PC-9 (cell line): ENCODE measurements around the gene PSMD13. TPM values are rescaled to one million over a fixed set of nuclear protein-coding genes. Genes with fewer than 3 reads are reported as not detected.
"Not testable (repeated sequence)": the region's sequence is repeated elsewhere in the genome, so short reads cannot be mapped to it uniquely, and the experiment has no call there.

Source experiments
- BruUV-seq: library from RNA; stranded (reverse); fragments of 400-500 nt; replicated peaks from 2 replicates; lab custom pipeline; 2021; lab: Mats Ljungman, UMichigan
- CTCF ChIA-PET: fragments of 300-600 bp; sonication (Branson Sonifier 250); formaldehyde crosslinking; loops from one replicate; lab custom pipeline; 2022; ENCODE audit warnings: antibody characterized with exemption; lab: Charles Lee
- POLR2A ChIA-PET: fragments of 300-600 bp; sonication (Branson Sonifier 250); formaldehyde crosslinking; loops from one replicate; lab custom pipeline; 2022; ENCODE audit warnings: antibody characterized with exemption; ENCODE audit not compliant: unreplicated experiment; lab: Charles Lee
- DNase-seq, 2 experiments: peaks; one replicate each; pipeline versions ENCODE4 v3.0.0 to v3.0.0-alpha.2; 2015 to 2022; ENCODE audit warnings: mixed read lengths in 1 of 2
- H2AFZ ChIP-seq: fragments of 200-600 bp; sonication (generic); 2 replicates; pipeline ENCODE4 v1.8.1; 2017; ENCODE audit warnings: antibody characterized with exemption
- H3F3A ChIP-seq: fragments of 200-600 bp; sonication (generic); 2 replicates; pipeline ENCODE4 v1.8.1; 2017; ENCODE audit warnings: antibody characterized with exemption, mild to moderate bottlenecking, low read depth; ENCODE audit not compliant: insufficient read depth
- H3K27ac ChIP-seq: fragments of 200-600 bp; sonication (generic); 2 replicates; pipeline ENCODE4 v1.6.1; 2016; ENCODE audit warnings: mixed run types
- H3K27me3 ChIP-seq: fragments of 200-600 bp; sonication (generic); 2 replicates; pipeline ENCODE4 v1.6.1; 2016; ENCODE audit warnings: low read depth, mixed run types; ENCODE audit not compliant: insufficient read depth
- H3K36me3 ChIP-seq: fragments of 200-600 bp; sonication (generic); 2 replicates; pipeline ENCODE4 v1.6.1; 2016; ENCODE audit warnings: low read depth, mixed run types
- H3K4me1 ChIP-seq: fragments of 200-600 bp; sonication (generic); replicated peaks from 2 replicates; pipeline ENCODE4 v1.6.1; 2016; ENCODE audit warnings: mixed run types; ENCODE audit not compliant: insufficient read depth
- H3K4me2 ChIP-seq: fragments of 200-600 bp; sonication (generic); 2 replicates; pipeline ENCODE4 v1.6.1; 2017; ENCODE audit warnings: mixed run types
- H3K4me3 ChIP-seq: fragments of 200-600 bp; sonication (generic); 2 replicates; pipeline ENCODE4 v1.6.1; 2016; ENCODE audit warnings: mixed run types
- H3K79me2 ChIP-seq: fragments of 200-600 bp; sonication (generic); 2 replicates; pipeline ENCODE4 v1.6.1; 2017; ENCODE audit warnings: low read depth, mixed run types
- H3K9me2 ChIP-seq: fragments of 200-600 bp; sonication (generic); 2 replicates; pipeline ENCODE4 v1.8.1; 2017; ENCODE audit warnings: mild to moderate bottlenecking; ENCODE audit not compliant: insufficient read depth
- H3K9me3 ChIP-seq: fragments of 200-600 bp; sonication (generic); 2 replicates; pipeline ENCODE4 v1.8.1; 2016; ENCODE audit warnings: low read depth; ENCODE audit not compliant: insufficient read depth
- H4K20me1 ChIP-seq: fragments of 200-600 bp; sonication (generic); 2 replicates; pipeline ENCODE4 v1.8.1; 2017; ENCODE audit not compliant: insufficient read depth
- EZH2 ChIP-seq: fragments of 200-600 bp; sonication (generic); IDR thresholded peaks from 2 replicates; pipeline ENCODE4 v1.8.0; 2017; ENCODE audit warnings: antibody characterized with exemption, low read depth
- intact Hi-C: fragments of 100-400 bp; cut with micrococcal nuclease; formaldehyde crosslinking; loops from one replicate; pipeline ENCODE4 v1.10.0; 2022; ENCODE audit not compliant: unreplicated experiment
- total RNA-seq: library from RNA; stranded (reverse); gene quantifications from 2 replicates; pipeline ENCODE4 v1.2.3, GENCODE V29; 2021
- TF ChIP-seq, protein P1 (sequence below): fragments of 200-600 bp; sonication (generic); conservative IDR thresholded peaks from 2 replicates; pipeline ENCODE4 v1.6.1; 2017; ENCODE audit warnings: mixed run types, antibody characterized with exemption, mild to moderate bottlenecking, moderate library complexity

Gene PSMD13
- total RNA-seq, 1 experiment from 2014 or later = 143 TPM

- no peaks in the 10 kb centered on the region for H3K9me3 ChIP-seq
- ChIA-PET CTCF (interaction anchor here (0.7 kb wide), 1 partner anchor 78 kb away, joined by 14 read pairs; no protein-coding TSS in a partner anchor), POLR2A (interaction anchor here (0.6 kb wide), 1 partner anchor 107 kb away, joined by 4 read pairs; no protein-coding TSS in a partner anchor)
- H3K4me1 ChIP-seq = no peaks in the 10 kb centered on the region
- H3K4me3 ChIP-seq = no peak overlapping the region
- no peaks in the 10 kb centered on the region for H3K79me2 ChIP-seq
- no peaks in the 10 kb centered on the region for H3K27me3 ChIP-seq
- no TSS peak for BruUV-seq
- H3K4me2 ChIP-seq = no peak overlapping the region
- no peaks in the 10 kb centered on the region for H3F3A ChIP-seq
- H3K27ac ChIP-seq = no peak overlapping the region
- DNase-seq = no peak
- no peaks in the 10 kb centered on the region for H4K20me1 ChIP-seq
- TF ChIP-seq, protein P1, sequence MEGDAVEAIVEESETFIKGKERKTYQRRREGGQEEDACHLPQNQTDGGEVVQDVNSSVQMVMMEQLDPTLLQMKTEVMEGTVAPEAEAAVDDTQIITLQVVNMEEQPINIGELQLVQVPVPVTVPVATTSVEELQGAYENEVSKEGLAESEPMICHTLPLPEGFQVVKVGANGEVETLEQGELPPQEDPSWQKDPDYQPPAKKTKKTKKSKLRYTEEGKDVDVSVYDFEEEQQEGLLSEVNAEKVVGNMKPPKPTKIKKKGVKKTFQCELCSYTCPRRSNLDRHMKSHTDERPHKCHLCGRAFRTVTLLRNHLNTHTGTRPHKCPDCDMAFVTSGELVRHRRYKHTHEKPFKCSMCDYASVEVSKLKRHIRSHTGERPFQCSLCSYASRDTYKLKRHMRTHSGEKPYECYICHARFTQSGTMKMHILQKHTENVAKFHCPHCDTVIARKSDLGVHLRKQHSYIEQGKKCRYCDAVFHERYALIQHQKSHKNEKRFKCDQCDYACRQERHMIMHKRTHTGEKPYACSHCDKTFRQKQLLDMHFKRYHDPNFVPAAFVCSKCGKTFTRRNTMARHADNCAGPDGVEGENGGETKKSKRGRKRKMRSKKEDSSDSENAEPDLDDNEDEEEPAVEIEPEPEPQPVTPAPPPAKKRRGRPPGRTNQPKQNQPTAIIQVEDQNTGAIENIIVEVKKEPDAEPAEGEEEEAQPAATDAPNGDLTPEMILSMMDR = no peak
- TF ChIP-seq EZH2 = no peak
- intact Hi-C loops = no loop called here
- H3K36me3 ChIP-seq = no peaks in the 10 kb centered on the region
- H2AFZ ChIP-seq = no peak overlapping the region
- H3K9me2 ChIP-seq = no peaks in the 10 kb centered on the region
These were observed 48.5 kb downstream of the PSMD13 start for GRCh38 chr11:285021-285893.

DNA sequence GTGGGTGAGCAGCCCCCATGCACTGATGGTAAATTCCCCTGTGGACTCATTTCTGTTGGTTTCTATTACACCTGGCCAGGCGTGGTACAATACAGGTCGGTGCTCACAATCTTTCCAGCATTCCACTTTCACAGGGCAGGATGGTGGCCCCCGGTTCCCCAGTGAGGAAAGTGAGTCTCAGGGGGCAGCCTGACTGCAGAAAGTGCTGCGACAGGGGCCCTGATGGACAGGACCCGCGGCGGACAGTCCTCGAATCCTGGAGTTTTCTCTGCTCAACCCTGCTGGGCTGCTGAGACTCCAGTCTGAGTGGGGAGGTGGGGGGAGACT, 49.1 kb downstream of the PSMD13 start:
- H3K9me3 ChIP-seq = no peaks in the 10 kb centered on the region
- ChIA-PET POLR2A (no interaction called here), CTCF (interaction anchor here (0.7 kb wide), 1 partner anchor 78 kb away, joined by 14 read pairs; no protein-coding TSS in a partner anchor)
- no peaks in the 10 kb centered on the region for H3K79me2 ChIP-seq
- intact Hi-C loops = no loop called here
- BruUV-seq = TSS peak; percentile 22
- H3K27ac ChIP-seq = no peak overlapping the region
- H3F3A ChIP-seq = no peaks in the 10 kb centered on the region
- no peaks in the 10 kb centered on the region for H3K27me3 ChIP-seq
- no peak overlapping the region for H2AFZ ChIP-seq
- no peak for DNase-seq
- no peak overlapping the region for H3K4me3 ChIP-seq
- no peak overlapping the region for H3K4me2 ChIP-seq
- no peaks in the 10 kb centered on the region for H3K36me3 ChIP-seq
- no peaks in the 10 kb centered on the region for H3K4me1 ChIP-seq
- no peaks in the 10 kb centered on the region for H3K9me2 ChIP-seq
- TF ChIP-seq, protein P1 = no peak
- TF ChIP-seq EZH2 = no peak
- H4K20me1 ChIP-seq = no peaks in the 10 kb centered on the region

- intact Hi-C loops = not testable (repeated sequence)
- peak overlapping the region; percentile 63; the same call in 1 of the 2 replicates for H3K4me3 ChIP-seq
These were observed 50.4 kb downstream of the PSMD13 start for GRCh38 chr11:286977-287820.

More at GRCh38 chr11:286977-287820, 50.4 kb downstream of the PSMD13 start:
- Histone ChIP-seq H3K27ac (0 out of 2 replicates have a peak overlapping the region, but pooled peaks have one; percentile 6), H3K4me2 (peak overlapping the region; percentile 75)
- H3K4me1 ChIP-seq, H4K20me1 ChIP-seq, H3F3A ChIP-seq, CTCF ChIA-PET, H3K9me2 ChIP-seq, H3K79me2 ChIP-seq, H2AFZ ChIP-seq, H3K36me3 ChIP-seq, H3K27me3 ChIP-seq, H3K9me3 ChIP-seq, BruUV-seq: not testable (repeated sequence)
- POLR2A ChIA-PET = interaction anchor here (0.6 kb wide), 1 partner anchor 1261 kb away, joined by 4 read pairs; no protein-coding TSS in a partner anchor
- DNase-seq = peak; percentile 36 to 69
